HTR-8/SVneo (cell line): ENCODE measurements around the gene DLGAP4.
"Not testable (repeated sequence)": the region's sequence is repeated elsewhere in the genome, so short reads cannot be mapped to it uniquely, and the experiment has no call there.

Source experiments
- DNase-seq: peaks from one replicate; pipeline ENCODE4 v3.0.0; 2011; ENCODE audit warnings: low spot score, mixed read lengths; ENCODE audit not compliant: insufficient read length
- FAIRE-seq: peaks from 2 replicates; lab custom pipeline; 2011; peaks lifted over from hg19 to GRCh38; lab: Jason Lieb, UNC

The DLGAP4 gene

GRCh38 chr20:36519944-36520343, 213.8 kb downstream of the DLGAP4 start:
- peak; percentile 38 for FAIRE-seq
- DNase-seq: no peak

- no peak for FAIRE-seq
- DNase-seq: no peak
These were observed 215.4 kb downstream of the DLGAP4 start for GRCh38 chr20:36521526-36521925.

GRCh38 chr20:36522412-36522811, 216.3 kb downstream of the DLGAP4 start:
- not testable (repeated sequence) for DNase-seq, FAIRE-seq

- no peak for FAIRE-seq
These were observed 217.2 kb downstream of the DLGAP4 start for GRCh38 chr20:36523341-36523740.

GRCh38 chr20:36525620-36526365, 219.7 kb downstream of the DLGAP4 start:
- DNase-seq: no peak
- FAIRE-seq: peak; percentile 75

More at GRCh38 chr20:36523341-36523740, 217.2 kb downstream of the DLGAP4 start:
- no peak for DNase-seq

GRCh38 chr20:36526521-36527011, 220.4 kb downstream of the DLGAP4 start:
- no peak for DNase-seq
- FAIRE-seq: no peak

- DNase-seq (no peak), FAIRE-seq (peak; percentile 36)
These were observed 221.4 kb downstream of the DLGAP4 start for GRCh38 chr20:36527331-36528125.

GRCh38 chr20:36528176-36528874, 222.2 kb downstream of the DLGAP4 start:
- FAIRE-seq: peak; percentile 63
- no peak for DNase-seq

GRCh38 chr20:36528875-36529417, 222.8 kb downstream of the DLGAP4 start:
- FAIRE-seq (peak; percentile 28), DNase-seq (no peak)

- DNase-seq: no peak
- no peak for FAIRE-seq
These were observed 226.2 kb downstream of the DLGAP4 start for GRCh38 chr20:36532388-36532787.

- no peak for DNase-seq
- peak; percentile 46 for FAIRE-seq
These were observed 226.7 kb downstream of the DLGAP4 start for GRCh38 chr20:36532822-36533221.

- DNase-seq (no peak), FAIRE-seq (peak; percentile 16)
These were observed 232.0 kb downstream of the DLGAP4 start for GRCh38 chr20:36538026-36538722.

GRCh38 chr20:36540551-36541211, 234.5 kb downstream of the DLGAP4 start:
- DNase-seq (no peak), FAIRE-seq (no peak)

GRCh38 chr20:36541227-36541767, 235.2 kb downstream of the DLGAP4 start, which contains the start of gene MYL9:
MYL9 (plus strand) TSS chr20:36541519; CDS start chr20:36544885, 3,366 bp downstream.
- FAIRE-seq: peak; percentile 96
- DNase-seq: peak; percentile 95

- no peak for FAIRE-seq
- DNase-seq: peak; percentile 94
These were observed 235.8 kb downstream of the DLGAP4 start for GRCh38 chr20:36541768-36542488.

- peak; percentile 67 for FAIRE-seq
- no peak for DNase-seq
These were observed 236.5 kb downstream of the DLGAP4 start for GRCh38 chr20:36542516-36543183.
